ENCODE data around the gene NFE2L1. TPM values are rescaled to one million over a fixed set of nuclear protein-coding genes. Genes with fewer than 3 reads are reported as not detected.

Gene NFE2L1
- total RNA-seq, 1 donor from 2014 or later = 445 TPM

GRCh38 chr17:48051706-48052486 is 3.7 kb downstream of the NFE2L1 start:
- Mint-ChIP-seq H3K27ac (ENCODE audit: unreplicated experiment) (peak overlapping the region; percentile 100), H3K9me3 (ENCODE audit: low read depth) (no peaks in the 10 kb centered on the region), H3K27me3 (ENCODE audit: low read depth) (no peaks in the 10 kb centered on the region), H3K4me1 (ENCODE audit: low read depth) (peaks cover 79% of the 10 kb centered on the region), H3K4me3 (ENCODE audit: unreplicated experiment) (peak overlapping the region; percentile 94), H3K36me3 (ENCODE audit: low read depth) (peaks cover 25% of the 10 kb centered on the region)
- TF ChIP-seq CTCF (IDR thresholded peaks at IDR 0.05) = peak; percentile 37
- no peak for DNase-seq (ENCODE audit: low spot score)

- Mint-ChIP-seq H3K36me3 (ENCODE audit: low read depth) (peaks cover 33% of the 10 kb centered on the region), H3K27ac (ENCODE audit: unreplicated experiment) (peak overlapping the region; percentile 100), H3K9me3 (ENCODE audit: low read depth) (no peaks in the 10 kb centered on the region), H3K4me1 (ENCODE audit: low read depth) (peaks cover 77% of the 10 kb centered on the region), H3K27me3 (ENCODE audit: low read depth) (no peaks in the 10 kb centered on the region), H3K4me3 (ENCODE audit: unreplicated experiment) (peak overlapping the region; percentile 94)
- TF ChIP-seq CTCF (IDR thresholded peaks at IDR 0.05) = peak; percentile 41
- peak; percentile 87 for DNase-seq (ENCODE audit: low spot score)
Measured at GRCh38 chr17:48052956-48053757, 5.0 kb downstream of the NFE2L1 start.

GRCh38 chr17:48053758-48054237 is 5.6 kb downstream of the NFE2L1 start:
- peaks cover 40% of the 10 kb centered on the region for H3K36me3 Mint-ChIP-seq (ENCODE audit: low read depth)

GRCh38 chr17:48054238-48055185 is 6.4 kb downstream of the NFE2L1 start:
- DNase-seq (ENCODE audit: low spot score) = no peak
- no peaks in the 10 kb centered on the region for H3K9me3 Mint-ChIP-seq (ENCODE audit: low read depth)
- no peak for TF ChIP-seq CTCF (IDR thresholded peaks at IDR 0.05)
- H3K36me3 Mint-ChIP-seq (ENCODE audit: low read depth) = peaks cover 45% of the 10 kb centered on the region
- H3K27ac Mint-ChIP-seq (ENCODE audit: unreplicated experiment) = peak overlapping the region; percentile 100
- H3K4me3 Mint-ChIP-seq (ENCODE audit: unreplicated experiment) = peak overlapping the region; percentile 94
- peaks cover 86% of the 10 kb centered on the region for H3K4me1 Mint-ChIP-seq (ENCODE audit: low read depth)
- H3K27me3 Mint-ChIP-seq (ENCODE audit: low read depth) = no peaks in the 10 kb centered on the region

More at GRCh38 chr17:48053758-48054237, 5.6 kb downstream of the NFE2L1 start:
- peaks cover 82% of the 10 kb centered on the region for H3K4me1 Mint-ChIP-seq (ENCODE audit: low read depth)
- TF ChIP-seq CTCF (IDR thresholded peaks at IDR 0.05) = no peak
- H3K27ac Mint-ChIP-seq (ENCODE audit: unreplicated experiment) = peak overlapping the region; percentile 100
- no peaks in the 10 kb centered on the region for H3K9me3 Mint-ChIP-seq (ENCODE audit: low read depth)
- peak overlapping the region; percentile 94 for H3K4me3 Mint-ChIP-seq (ENCODE audit: unreplicated experiment)
- no peaks in the 10 kb centered on the region for H3K27me3 Mint-ChIP-seq (ENCODE audit: low read depth)
- no peak for DNase-seq (ENCODE audit: low spot score)
